IMR-90 (cell line): Measurements from ENCODE around the gene NBEA. TPM values are rescaled to one million over a fixed set of nuclear protein-coding genes. Genes with fewer than 3 reads are reported as not detected.

Experiments used
- ATAC-seq: fragments of 200-7000 bp; cut with Tn5 transposase; 2 replicates; pipeline ENCODE4 v1.9.1; 2020; ENCODE audit warnings: low read depth, mild to moderate bottlenecking, moderate library complexity
- BruUV-seq: library from RNA; stranded (reverse); fragments of 400-500 nt; replicated peaks from 2 replicates; lab custom pipeline; 2021; lab: Mats Ljungman, UMichigan
- CTCF ChIA-PET: fragments of 300-600 bp; formaldehyde crosslinking; extraction: SDS; loops from one replicate; lab custom pipeline; 2021; ENCODE audit warnings: antibody characterized with exemption; lab: Yijun Ruan, JAX
- POLR2A ChIA-PET: fragments of 300-600 bp; sonication (Branson Sonifier 250); formaldehyde crosslinking; loops from one replicate; lab custom pipeline; 2022; ENCODE audit warnings: antibody characterized with exemption; ENCODE audit not compliant: unreplicated experiment; lab: Charles Lee
- DNase-seq: peaks from one replicate; pipeline ENCODE4 v3.0.0; 2013
- H2AFZ ChIP-seq: replicated peaks from 2 replicates; pipeline ENCODE3; 2013; ENCODE audit warnings: low read length, mild to moderate bottlenecking; ENCODE audit not compliant: poor library complexity
- H2AK5ac ChIP-seq: 2 replicates; pipeline ENCODE4 v1.6.1; 2013; ENCODE audit warnings: low read depth, low read length, inconsistent platforms
- H2AK9ac ChIP-seq: replicated peaks from 2 replicates; pipeline ENCODE3; 2013; ENCODE audit warnings: mild to moderate bottlenecking, low read depth, low read length, moderate library complexity; ENCODE audit not compliant: poor library complexity
- H2BK120ac ChIP-seq: 2 replicates; pipeline ENCODE4 v1.6.1; 2013; ENCODE audit warnings: low read depth, low read length, inconsistent platforms
- H2BK15ac ChIP-seq: 3 replicates; pipeline ENCODE4 v1.6.1; 2013; ENCODE audit warnings: low read depth, low read length, inconsistent platforms
- H2BK20ac ChIP-seq: 2 replicates; pipeline ENCODE4 v1.6.1; 2013; ENCODE audit warnings: low read depth, mild to moderate bottlenecking, inconsistent platforms, low read length, moderate library complexity
- H2BK5ac ChIP-seq: 2 replicates; pipeline ENCODE4 v1.6.1; 2013; ENCODE audit warnings: mild to moderate bottlenecking, low read depth, low read length, inconsistent platforms; ENCODE audit not compliant: poor library complexity, severe bottlenecking
- H3K14ac ChIP-seq: replicated peaks from 2 replicates; pipeline ENCODE4 v1.6.1; 2013; ENCODE audit warnings: low read depth, low read length, inconsistent platforms
- H3K18ac ChIP-seq: 2 replicates; pipeline ENCODE4 v1.6.1; 2013; ENCODE audit warnings: low read depth, low read length, control low read depth
- H3K23ac ChIP-seq: 2 replicates; pipeline ENCODE4 v1.6.1; 2013; ENCODE audit warnings: low read depth, low read length, inconsistent platforms
- H3K27ac ChIP-seq: 2 replicates; pipeline ENCODE4 v1.5.1; 2013; ENCODE audit warnings: mild to moderate bottlenecking, control low read depth, low read length; ENCODE audit not compliant: insufficient read depth
- H3K27me3 ChIP-seq: 2 replicates; pipeline ENCODE4 v1.6.1; 2013; ENCODE audit warnings: low read length; ENCODE audit not compliant: control insufficient read depth, insufficient read depth
- H3K36me3 ChIP-seq: 2 replicates; pipeline ENCODE4 v1.6.1; 2013; ENCODE audit warnings: low read length, mixed read lengths; ENCODE audit not compliant: control insufficient read depth, insufficient read depth
- H3K4ac ChIP-seq: 2 replicates; pipeline ENCODE4 v1.6.1; 2013; ENCODE audit warnings: low read depth, low read length, inconsistent platforms
- H3K4me1 ChIP-seq: 2 replicates; pipeline ENCODE4 v1.6.1; 2013; ENCODE audit warnings: low read length, mixed read lengths; ENCODE audit not compliant: control insufficient read depth, insufficient read depth
- H3K4me2 ChIP-seq: 2 replicates; pipeline ENCODE4 v1.6.1; 2013; ENCODE audit warnings: low read depth, mild to moderate bottlenecking, control low read depth, low read length, moderate library complexity
- H3K4me3 ChIP-seq: 2 replicates; pipeline ENCODE4 v1.5.1; 2013; ENCODE audit warnings: low read depth, mild to moderate bottlenecking, control low read depth, low read length, moderate library complexity; ENCODE audit not compliant: insufficient read depth
- H3K56ac ChIP-seq: 2 replicates; pipeline ENCODE4 v1.6.1; 2013; ENCODE audit warnings: low read length, inconsistent platforms; ENCODE audit not compliant: insufficient read depth; ENCODE audit errors: extremely low read depth
- H3K79me1 ChIP-seq, 2 experiments: 2 replicates each; pipeline ENCODE4 v1.6.1; 2013; ENCODE audit warnings: low read length in 2 of 2, inconsistent platforms in 1 of 2, low read depth in 1 of 2
- H3K9ac ChIP-seq: 2 replicates; pipeline ENCODE4 v1.6.1; 2013; ENCODE audit warnings: low read depth, low read length, control low read depth
- H3K9me1 ChIP-seq: 2 replicates; pipeline ENCODE4 v1.6.1; 2013; ENCODE audit warnings: low read length, inconsistent platforms; ENCODE audit not compliant: insufficient read depth
- H3K9me3 ChIP-seq: 2 replicates; pipeline ENCODE4 v1.6.1; 2013; ENCODE audit warnings: low read length; ENCODE audit not compliant: control insufficient read depth, insufficient read depth
- H4K20me1 ChIP-seq: 2 replicates; pipeline ENCODE4 v1.6.1; 2013; ENCODE audit warnings: low read length, inconsistent platforms; ENCODE audit not compliant: insufficient read depth
- H4K5ac ChIP-seq: 2 replicates; pipeline ENCODE4 v1.6.1; 2013; ENCODE audit warnings: mild to moderate bottlenecking, low read depth, low read length, control low read depth
- H4K8ac ChIP-seq, 2 experiments: 2 replicates each; pipeline ENCODE4 v1.6.1; 2013; ENCODE audit warnings: low read depth in 2 of 2, low read length in 2 of 2, control low read depth in 1 of 2, inconsistent platforms in 1 of 2
- H4K91ac ChIP-seq: 2 replicates; pipeline ENCODE4 v1.6.1; 2013; ENCODE audit warnings: low read depth, low read length, inconsistent platforms; ENCODE audit not compliant: insufficient read depth
- CEBPB ChIP-seq: IDR thresholded peaks from 2 replicates; pipeline ENCODE4 v1.6.1; 2012; ENCODE audit warnings: low read depth, low read length, improper control_type of control experiment
- CHD1 ChIP-seq: IDR thresholded peaks from 2 replicates; pipeline ENCODE4 v1.6.1; 2012; ENCODE audit warnings: low read depth, low read length, improper control_type of control experiment
- CTCF ChIP-seq: conservative IDR thresholded peaks from 2 replicates; pipeline ENCODE4 v1.5.1; 2012; ENCODE audit warnings: mild to moderate bottlenecking, low read depth, low read length, improper control_type of control experiment
- ELK1 ChIP-seq: fragments of 150-350 bp; IDR thresholded peaks from 2 replicates; pipeline ENCODE4 v1.6.1; 2016; ENCODE audit warnings: low read depth, mild to moderate bottlenecking, low read length, moderate library complexity, borderline replicate concordance
- FOS ChIP-seq: fragments of 150-350 bp; IDR thresholded peaks from 2 replicates; pipeline ENCODE4 v1.6.1; 2016; ENCODE audit warnings: low read depth, low read length
- MAFK ChIP-seq: IDR thresholded peaks from 2 replicates; pipeline ENCODE4 v1.6.1; 2012; ENCODE audit warnings: low read depth, low read length, improper control_type of control experiment
- MAZ ChIP-seq: IDR thresholded peaks from 2 replicates; pipeline ENCODE4 v1.6.1; 2012; ENCODE audit warnings: low read depth, mild to moderate bottlenecking, low read length, improper control_type of control experiment, moderate library complexity, borderline replicate concordance
- MXI1 ChIP-seq: IDR thresholded peaks from 2 replicates; pipeline ENCODE4 v1.6.1; 2012; ENCODE audit warnings: low read depth, mild to moderate bottlenecking, low read length, moderate library complexity, borderline replicate concordance
- NFE2L2 ChIP-seq: fragments of 150-350 bp; IDR thresholded peaks from 2 replicates; pipeline ENCODE4 v1.6.1; 2016; ENCODE audit warnings: low read depth, mild to moderate bottlenecking, low read length
- POLR2A ChIP-seq: IDR thresholded peaks from 2 replicates; pipeline ENCODE4 v1.6.1; 2012; ENCODE audit warnings: mild to moderate bottlenecking, low read depth, low read length
- RAD21 ChIP-seq: IDR thresholded peaks from 2 replicates; pipeline ENCODE4 v1.6.1; 2012; ENCODE audit warnings: low read length, improper control_type of control experiment
- RFX5 ChIP-seq: IDR thresholded peaks from 2 replicates; pipeline ENCODE4 v1.8.0; 2012; ENCODE audit warnings: low read depth, mild to moderate bottlenecking, low read length, moderate library complexity
- SMC3 ChIP-seq: fragments of 150-350 bp; IDR thresholded peaks from 2 replicates; pipeline ENCODE4 v1.6.1; 2016; ENCODE audit warnings: low read depth, mild to moderate bottlenecking, antibody characterized with exemption, low read length, moderate library complexity
- USF2 ChIP-seq: fragments of 150-350 bp; IDR thresholded peaks from 2 replicates; pipeline ENCODE4 v1.6.1; 2017; ENCODE audit warnings: mild to moderate bottlenecking, antibody characterized with exemption, low read length, low read depth
- WGBS, 2 experiments: methylation state at CpG; one replicate each; pipeline versions ENCODE4 v1.1.5 to v1.1.7; 2013; ENCODE audit warnings: missing lambda C conversion rate in 2 of 2; ENCODE audit not compliant: insufficient read length in 1 of 2; ENCODE audit errors: extremely low coverage in 2 of 2; 5-methylcytosine and 5-hydroxymethylcytosine counted together
- dilution Hi-C: fragments of 300-500 bp; cut with HindIII; formaldehyde crosslinking; loops from one replicate; pipeline ENCODE4 v1.14.3; 2018; ENCODE audit warnings: low sequenced_read_pairs; ENCODE audit not compliant: unreplicated experiment
- in situ Hi-C: fragments of 300-500 bp; cut with MboI; formaldehyde crosslinking; loops from 3 replicates; pipeline ENCODE4 v1.14.3; 2019; ENCODE audit warnings: low sequenced_read_pairs, inconsistent platforms, mixed read lengths
- intact Hi-C: fragments of 100-400 bp; cut with micrococcal nuclease; formaldehyde crosslinking; loops from 2 replicates; pipeline ENCODE4 v1.10.0; 2022
- polyA plus RNA-seq, 3 experiments: library from polyadenylated mRNA; depleted of rRNA; stranded (reverse); fragments of >200 nt; gene quantifications; 2 replicates each; pipeline ENCODE4 v1.2.3, GENCODE V29; 2012; ENCODE audit warnings: low replicate concordance in 1 of 3
- total RNA-seq: library from RNA; depleted of rRNA; stranded (reverse); fragments of >200 nt; gene quantifications from 2 replicates; pipeline ENCODE4 v1.2.3, GENCODE V29; 2012

The NBEA gene
- total and polyA plus RNA-seq, 2 of the 4 experiments (the other 2 are of a cell fraction) = 0.82 to 2.2 TPM

GRCh38 chr13:35354285-35354684 lies 412.2 kb downstream of the NBEA start:
- intact Hi-C loops = no loop called here
- WGBS, 2 experiments = no CpG with 5 or more reads among the region's 2 CpGs
- no TSS peak for BruUV-seq

More at GRCh38 chr13:35354285-35354684, 412.2 kb downstream of the NBEA start:
- H3K27me3 ChIP-seq = no peaks in the 10 kb centered on the region
- no peak overlapping the region for H3K4ac ChIP-seq
- H3K36me3 ChIP-seq = no peaks in the 10 kb centered on the region
- no peak overlapping the region for H2AFZ ChIP-seq
- no peaks in the 10 kb centered on the region for H3K79me1 ChIP-seq
- no peak overlapping the region for H4K8ac ChIP-seq
- no peak overlapping the region for H3K27ac ChIP-seq
- no peaks in the 10 kb centered on the region for H4K20me1 ChIP-seq
- ATAC-seq = no peak
- no peaks in the 10 kb centered on the region for H3K4me1 ChIP-seq
- no peak overlapping the region for H3K4me2 ChIP-seq
- DNase-seq = no peak
- H2AK9ac ChIP-seq = no peak overlapping the region
- CTCF ChIA-PET = no interaction called here
- no peak overlapping the region for H4K5ac ChIP-seq
- no peak overlapping the region for H2BK120ac ChIP-seq
- H2BK5ac ChIP-seq = no peak overlapping the region
- no peaks in the 10 kb centered on the region; the same call in 1 of the 2 replicates for H3K9me1 ChIP-seq
- dilution Hi-C loops = no loop called here
- no peak overlapping the region for H2BK20ac ChIP-seq
- H3K56ac ChIP-seq = no peak overlapping the region
- H4K91ac ChIP-seq = no peak overlapping the region
- in situ Hi-C loops = no loop called here
- H3K4me3 ChIP-seq = no peak overlapping the region
- H3K23ac ChIP-seq = no peak overlapping the region
- no peak overlapping the region for H2AK5ac ChIP-seq
- H2BK15ac ChIP-seq = no peak overlapping the region
- no peak overlapping the region for H3K14ac ChIP-seq
- TF ChIP-seq MAZ (no peak), RFX5 (no peak), CTCF (no peak), CHD1 (no peak), NFE2L2 (no peak), SMC3 (no peak), ELK1 (no peak), POLR2A (no peak), MXI1 (no peak), USF2 (no peak), CEBPB (no peak), MAFK (no peak), RAD21 (no peak), FOS (no peak)
- H3K9ac ChIP-seq = no peak overlapping the region
- no peaks in the 10 kb centered on the region for H3K9me3 ChIP-seq
- H3K18ac ChIP-seq = no peak overlapping the region
- POLR2A ChIA-PET = no interaction called here
